ENCODE data around the gene CDC5L.

GRCh38 chr6:44435500-44435899, 48.0 kb downstream of the CDC5L start:
- no peak for TF ChIP-seq FOXA1 (IDR thresholded peaks at IDR 0.05)
- no peak for TF ChIP-seq ARNT (IDR thresholded peaks at IDR 0.05)
- TF ChIP-seq HDGF (IDR thresholded peaks at IDR 0.05; ENCODE audit: borderline replicate concordance), result no peak
- no peak for TF ChIP-seq SP1 (IDR thresholded peaks at IDR 0.05)
- TF ChIP-seq FOXM1 (IDR thresholded peaks at IDR 0.05; ENCODE audit: borderline replicate concordance), result no peak
- TF ChIP-seq FOXK2 (IDR thresholded peaks at IDR 0.05), result no peak
- TF ChIP-seq ELF4 (IDR thresholded peaks at IDR 0.05), result no peak
- TF ChIP-seq ZNF384 (IDR thresholded peaks at IDR 0.05), result no peak

Measured in HEK293T (cell line).